HEK293T (cell line): ENCODE measurements around the gene DMD.

Experiments used
- CTCF ChIA-PET: fragments of 350-600 bp; formaldehyde crosslinking; extraction: SDS; loops from one replicate; lab custom pipeline; 2021; ENCODE audit warnings: antibody characterized with exemption, inconsistent platforms; lab: Yijun Ruan, JAX
- POLR2A ChIA-PET: fragments of 350-600 bp; formaldehyde crosslinking; extraction: SDS; loops from one replicate; lab custom pipeline; 2020; ENCODE audit warnings: antibody characterized with exemption, inconsistent platforms; lab: Yijun Ruan, JAX
- DNase-seq: peaks from one replicate; pipeline ENCODE4 v3.0.0; 2012; ENCODE audit warnings: mixed read lengths; ENCODE audit errors: extremely low spot score
- ARNT ChIP-seq: fragments of 450-650 bp; IDR thresholded peaks from 2 replicates; pipeline ENCODE4 v1.6.1; 2017; ENCODE audit warnings: mild to moderate bottlenecking
- BHLHE40 ChIP-seq: fragments of 450-650 bp; IDR thresholded peaks from 2 replicates; pipeline ENCODE4 v1.6.1; 2016; ENCODE audit warnings: mild to moderate bottlenecking, moderate library complexity, borderline replicate concordance
- CTBP1 ChIP-seq: fragments of 450-650 bp; IDR thresholded peaks from 2 replicates; pipeline ENCODE4 v1.6.1; 2016; ENCODE audit warnings: borderline replicate concordance
- ELF4 ChIP-seq: fragments of 450-650 bp; IDR thresholded peaks from 2 replicates; pipeline ENCODE4 v1.6.1; 2017; ENCODE audit warnings: antibody characterized with exemption
- FOXA1 ChIP-seq: fragments of 450-650 bp; IDR thresholded peaks from 2 replicates; pipeline ENCODE4 v1.6.1; 2016; ENCODE audit warnings: mild to moderate bottlenecking
- FOXK2 ChIP-seq: fragments of 450-650 bp; IDR thresholded peaks from 2 replicates; pipeline ENCODE4 v1.6.1; 2016; ENCODE audit warnings: mild to moderate bottlenecking
- FOXM1 ChIP-seq: fragments of 450-650 bp; IDR thresholded peaks from 2 replicates; pipeline ENCODE4 v1.6.1; 2017; ENCODE audit warnings: mild to moderate bottlenecking, borderline replicate concordance
- HDGF ChIP-seq: fragments of 450-650 bp; IDR thresholded peaks from 2 replicates; pipeline ENCODE4 v1.6.1; 2017; ENCODE audit warnings: antibody characterized with exemption, borderline replicate concordance
- L3MBTL2 ChIP-seq: fragments of 450-650 bp; conservative IDR thresholded peaks from 2 replicates; pipeline ENCODE4 v1.6.1; 2016; ENCODE audit warnings: mild to moderate bottlenecking
- LEF1 ChIP-seq: fragments of 450-650 bp; IDR thresholded peaks from 2 replicates; pipeline ENCODE4 v1.6.1; 2017; ENCODE audit warnings: mild to moderate bottlenecking, borderline replicate concordance
- NFRKB ChIP-seq: fragments of 450-650 bp; IDR thresholded peaks from 2 replicates; pipeline ENCODE4 v1.6.1; 2016; ENCODE audit warnings: mild to moderate bottlenecking, moderate library complexity
- SP1 ChIP-seq: fragments of 450-650 bp; IDR thresholded peaks from 2 replicates; pipeline ENCODE4 v1.6.1; 2017
- SUZ12 ChIP-seq: fragments of 450-650 bp; IDR thresholded peaks from 2 replicates; pipeline ENCODE4 v1.6.1; 2016; ENCODE audit warnings: mild to moderate bottlenecking
- TARDBP ChIP-seq: fragments of 450-650 bp; IDR thresholded peaks from 2 replicates; pipeline ENCODE4 v1.6.1; 2016
- ZNF384 ChIP-seq: fragments of 450-650 bp; IDR thresholded peaks from 2 replicates; pipeline ENCODE4 v1.6.1; 2016
- TF ChIP-seq, protein P1 (sequence below): fragments of 450-650 bp; IDR thresholded peaks from 2 replicates; pipeline ENCODE4 v1.6.1; 2016

The DMD gene

DNA sequence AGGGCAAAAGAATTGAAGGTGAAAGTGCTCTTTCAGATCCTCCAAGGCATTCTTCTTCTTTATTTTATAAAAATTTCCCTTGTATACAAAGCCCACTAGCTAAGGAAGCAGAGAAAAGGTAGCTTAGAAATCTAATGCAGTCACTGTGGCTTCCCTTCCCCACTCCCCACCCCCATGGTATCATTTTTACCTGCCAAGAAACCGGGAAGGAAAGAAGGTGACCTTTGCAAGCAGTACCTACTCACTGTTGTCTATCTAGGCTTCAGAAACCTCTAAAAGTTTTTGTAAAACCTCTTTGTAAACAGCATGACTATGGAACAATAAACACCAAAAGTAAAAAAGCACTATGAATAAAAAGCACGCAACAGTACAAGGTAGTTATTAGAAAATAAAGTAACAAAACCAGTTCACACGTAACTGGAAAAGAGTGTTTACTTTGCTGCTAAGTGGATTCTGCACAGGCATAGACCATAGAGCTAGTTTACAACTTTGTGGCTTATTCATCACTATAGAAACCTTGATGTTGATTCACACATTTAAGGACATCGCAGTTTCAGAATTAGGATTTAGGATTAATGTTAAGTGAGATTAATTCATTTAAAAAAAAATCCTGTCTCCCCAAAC lies 2029.9 kb downstream of the DMD start:
- POLR2A ChIA-PET, result no interaction called here
- CTCF ChIA-PET, result no interaction called here
- DNase-seq, result no peak
- TF ChIP-seq SUZ12 (no peak), HDGF (no peak), ARNT (no peak), L3MBTL2 (no peak), TARDBP (no peak), CTBP1 (no peak), ZNF384 (no peak), SP1 (no peak), LEF1 (no peak), FOXM1 (no peak), ELF4 (no peak), NFRKB (no peak), BHLHE40 (no peak), FOXA1 (no peak), FOXK2 (no peak)
- TF ChIP-seq, protein P1, sequence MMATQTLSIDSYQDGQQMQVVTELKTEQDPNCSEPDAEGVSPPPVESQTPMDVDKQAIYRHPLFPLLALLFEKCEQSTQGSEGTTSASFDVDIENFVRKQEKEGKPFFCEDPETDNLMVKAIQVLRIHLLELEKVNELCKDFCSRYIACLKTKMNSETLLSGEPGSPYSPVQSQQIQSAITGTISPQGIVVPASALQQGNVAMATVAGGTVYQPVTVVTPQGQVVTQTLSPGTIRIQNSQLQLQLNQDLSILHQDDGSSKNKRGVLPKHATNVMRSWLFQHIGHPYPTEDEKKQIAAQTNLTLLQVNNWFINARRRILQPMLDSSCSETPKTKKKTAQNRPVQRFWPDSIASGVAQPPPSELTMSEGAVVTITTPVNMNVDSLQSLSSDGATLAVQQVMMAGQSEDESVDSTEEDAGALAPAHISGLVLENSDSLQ, result no peak

DNA sequence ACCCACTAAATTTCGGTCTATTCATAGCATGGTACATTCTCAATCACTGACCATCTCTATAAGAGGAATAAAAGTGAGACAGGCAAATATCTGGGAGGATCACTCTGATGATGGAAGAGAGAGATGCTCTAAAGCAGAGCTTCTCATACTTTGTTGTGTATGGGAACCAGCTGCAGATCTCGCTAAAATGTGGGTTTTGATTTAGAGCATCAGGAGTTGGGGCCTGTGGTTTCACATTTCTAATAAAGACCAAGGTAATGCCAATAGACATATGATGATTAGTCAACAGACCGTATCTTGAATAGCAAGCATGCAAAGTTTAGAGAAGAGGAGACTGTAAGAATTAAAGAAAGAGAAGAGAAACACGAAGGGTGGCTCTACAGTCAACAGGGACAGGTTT lies 2032.1 kb downstream of the DMD start:
- ChIA-PET CTCF (no interaction called here), POLR2A (no interaction called here)
- DNase-seq, result no peak
- no peak for TF ChIP-seq L3MBTL2
- TF ChIP-seq SUZ12, result no peak
- no peak for TF ChIP-seq LEF1
- TF ChIP-seq HDGF, result no peak

DNA sequence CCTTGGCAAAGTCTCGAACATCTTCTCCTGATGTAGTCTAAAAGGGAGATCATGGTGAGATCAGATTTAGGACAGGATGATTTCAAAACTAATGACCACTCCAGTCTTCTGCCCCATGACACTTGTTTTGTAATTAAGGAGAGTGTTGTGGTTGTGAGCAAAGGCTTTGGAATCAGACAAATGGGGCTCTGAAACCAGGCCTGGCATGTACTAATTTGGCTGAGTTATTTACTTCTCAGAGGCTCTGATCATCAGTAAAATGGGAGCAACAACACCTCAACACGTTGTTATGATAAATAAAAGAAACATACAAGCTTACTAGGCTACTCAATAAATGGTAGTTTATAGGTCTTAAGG lies 2032.6 kb downstream of the DMD start:
- ChIA-PET CTCF (no interaction called here), POLR2A (no interaction called here)
- no peak for DNase-seq
- TF ChIP-seq HDGF, result no peak
- TF ChIP-seq FOXK2, result no peak
- TF ChIP-seq BHLHE40, result no peak
- TF ChIP-seq ARNT, result no peak
- TF ChIP-seq ELF4, result no peak
- no peak for TF ChIP-seq LEF1
- TF ChIP-seq, protein P1, result no peak
- no peak for TF ChIP-seq ZNF384
- TF ChIP-seq TARDBP, result no peak
- no peak for TF ChIP-seq FOXA1
- TF ChIP-seq FOXM1, result no peak
- TF ChIP-seq NFRKB, result no peak
- no peak for TF ChIP-seq CTBP1
- no peak for TF ChIP-seq L3MBTL2
- no peak for TF ChIP-seq SP1
- no peak for TF ChIP-seq SUZ12

DNA sequence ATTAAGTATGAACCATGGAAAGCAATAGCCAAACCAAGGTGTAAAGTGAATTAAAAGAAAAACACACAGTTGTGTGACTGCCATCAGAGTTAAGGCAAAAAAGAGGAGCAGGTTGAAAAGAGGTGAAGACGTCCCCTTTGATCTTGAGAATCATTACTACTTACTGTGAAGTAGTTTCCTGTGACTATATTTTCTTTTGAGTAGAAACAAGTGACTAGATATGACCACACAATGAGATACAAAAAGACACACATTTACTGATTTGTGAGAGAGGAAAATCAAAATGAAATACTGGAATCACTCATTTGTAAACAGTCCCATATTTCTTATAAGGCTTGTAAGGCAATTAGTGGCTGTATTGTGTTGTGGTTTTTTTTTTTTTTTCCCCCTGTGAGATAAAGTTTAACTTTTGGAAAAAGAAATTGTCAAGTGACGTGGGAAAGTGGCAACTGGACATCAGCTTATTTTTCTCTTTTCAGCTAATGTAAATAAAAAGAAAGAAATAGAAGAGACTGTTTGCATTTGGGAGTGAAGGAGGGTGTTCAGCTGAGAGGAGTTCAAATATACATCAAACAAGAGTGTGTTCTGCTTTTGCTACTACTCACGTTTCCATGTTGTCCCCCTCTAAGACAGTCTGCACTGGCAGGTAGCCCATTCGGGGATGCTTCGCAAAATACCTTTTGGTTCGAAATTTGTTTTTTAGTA lies 2033.1 kb downstream of the DMD start:
- POLR2A ChIA-PET, result no interaction called here
- DNase-seq, result no peak
- TF ChIP-seq HDGF (no peak), BHLHE40 (no peak), SUZ12 (no peak), FOXM1 (no peak), NFRKB (no peak), FOXK2 (no peak), FOXA1 (no peak), TARDBP (no peak), LEF1 (no peak), L3MBTL2 (no peak), ELF4 (no peak), SP1 (no peak)
- TF ChIP-seq, protein P1, result no peak
- CTCF ChIA-PET, result no interaction called here

DNA sequence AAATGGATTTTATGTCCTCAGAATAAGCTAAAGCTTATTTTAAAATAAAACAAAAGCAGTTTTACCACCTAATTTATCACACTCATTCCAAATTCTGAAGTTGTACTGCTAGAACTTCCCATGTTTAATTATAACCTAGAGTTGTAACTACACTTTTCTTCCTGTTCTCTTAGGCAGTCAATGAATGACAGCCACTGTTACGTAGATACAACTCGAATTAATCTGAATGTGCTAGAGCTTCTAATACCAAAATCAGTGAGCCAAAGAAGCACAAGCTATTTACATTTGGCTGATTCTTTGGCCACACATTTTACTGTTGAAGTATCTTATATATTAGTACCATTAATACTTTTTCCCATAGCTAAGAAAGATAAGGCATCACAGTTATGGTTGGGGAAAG lies 2040.6 kb downstream of the DMD start:
- TF ChIP-seq SP1 (no peak), ARNT (no peak), HDGF (no peak), FOXA1 (no peak), FOXK2 (no peak), ELF4 (no peak), FOXM1 (no peak), NFRKB (no peak), BHLHE40 (no peak), L3MBTL2 (no peak), CTBP1 (no peak), SUZ12 (no peak), LEF1 (no peak), TARDBP (no peak), ZNF384 (no peak)
- TF ChIP-seq, protein P1, result no peak
- CTCF ChIA-PET, result interaction anchor here (0.8 kb wide), 1 partner anchor 131 kb away, joined by 3 read pairs; no protein-coding TSS in a partner anchor
- POLR2A ChIA-PET, result no interaction called here
- no peak for DNase-seq
